Transverse colon (tissue), 4 donors: ENCODE data around the gene PLAAT3.

Experiments
- CTCF ChIP-seq, 5 experiments: fragments of 200-600 bp in 3 of 5; fragments of 450-650 bp in 2 of 5; sonication (generic) in 3 of 5; IDR thresholded peaks; 1 replicate in 2 of 5; 2 replicates in 3 of 5; pipeline ENCODE4 v1.5.1; 2016 to 2017; ENCODE audit warnings: antibody characterized with exemption in 5 of 5, inconsistent platforms in 3 of 5, mild to moderate bottlenecking in 2 of 5, moderate library complexity in 1 of 5
- POLR2A ChIP-seq: fragments of 450-650 bp; IDR thresholded peaks from one replicate; pipeline ENCODE4 v1.6.1; 2016; ENCODE audit warnings: antibody characterized with exemption, mild to moderate bottlenecking, moderate library complexity
- POLR2AphosphoS5 ChIP-seq, 3 donors: sonication (generic); formaldehyde crosslinking; IDR thresholded peaks; one replicate each; pipeline ENCODE4 v1.6.1; 2016; ENCODE audit warnings: antibody characterized with exemption in 3 of 3

- TF ChIP-seq CTCF (IDR thresholded peaks at IDR 0.05) (no peak), POLR2AphosphoS5 (IDR thresholded peaks at IDR 0.05) (no peak), POLR2A (no peak)
Observed at GRCh38 chr11:63583357-63583677, 30.9 kb downstream of the PLAAT3 start.
